B cell (primary cell): Measurements from ENCODE around the gene ARL6IP5. TPM values are rescaled to one million over a fixed set of nuclear protein-coding genes. Genes with fewer than 3 reads are reported as not detected.

Source experiments
- ATAC-seq: fragments of 200-7000 bp; cut with Tn5 transposase; one replicate; pipeline ENCODE4 v1.10.0; 2021; ENCODE audit warnings: low read depth, mild to moderate bottlenecking, moderate number of reproducible peaks, moderate library complexity
- CTCF ChIA-PET: fragments of 350-600 bp; sonication (Branson Sonifier 250); formaldehyde crosslinking; loops from one replicate; lab custom pipeline; 2021; ENCODE audit warnings: antibody characterized with exemption, inconsistent platforms; lab: Charles Lee
- POLR2A ChIA-PET: fragments of 350-600 bp; sonication (Branson Sonifier 250); formaldehyde crosslinking; loops from one replicate; lab custom pipeline; 2021; ENCODE audit warnings: antibody characterized with exemption; lab: Charles Lee
- DNase-seq: peaks from one replicate; pipeline ENCODE4 v3.0.0; 2013
- H2AFZ ChIP-seq: 2 replicates; pipeline ENCODE4 v1.6.1; 2012; ENCODE audit warnings: mild to moderate bottlenecking, low read depth, low read length; ENCODE audit not compliant: insufficient read depth, poor library complexity, severe bottlenecking
- H3K27ac ChIP-seq, 2 donors: 1 replicate in 1 of 2; 2 replicates in 1 of 2; pipeline ENCODE4 v1.5.1; 2012 to 2013; ENCODE audit warnings: low read length in 2 of 2, mild to moderate bottlenecking in 2 of 2, moderate library complexity in 1 of 2
- H3K27me3 ChIP-seq, 4 experiments: fragments of 200-600 bp in 1 of 4; sonication (generic) in 1 of 4; replicated peaks in 1 of 4; 1 replicate in 2 of 4; 2 replicates in 2 of 4; pipeline versions ENCODE4 v1.6.1 to v1.7.0; 2013 to 2016; ENCODE audit warnings: low read length in 3 of 4, mild to moderate bottlenecking in 2 of 4, mixed read lengths in 1 of 4, moderate library complexity in 1 of 4; ENCODE audit not compliant: insufficient read depth in 4 of 4, control insufficient read depth in 3 of 4; ENCODE audit errors: control extremely low read depth in 1 of 4
- H3K36me3 ChIP-seq, 2 experiments: replicated peaks in 1 of 2; 1 replicate in 1 of 2; 2 replicates in 1 of 2; pipeline versions ENCODE4 v1.6.1 to v1.7.1; 2013; ENCODE audit warnings: low read length in 1 of 2; ENCODE audit not compliant: insufficient read depth in 2 of 2, control insufficient read depth in 1 of 2; ENCODE audit errors: control extremely low read depth in 1 of 2, extremely low read depth in 1 of 2
- H3K4me1 ChIP-seq, 2 donors: fragments of 200-600 bp in 1 of 2; sonication (generic) in 1 of 2; 1 replicate in 1 of 2; 2 replicates in 1 of 2; pipeline versions ENCODE4 v1.5.1 to v1.6.1; 2013 to 2017; ENCODE audit warnings: low read length in 2 of 2; ENCODE audit not compliant: control insufficient read depth in 2 of 2, insufficient read depth in 2 of 2
- H3K4me2 ChIP-seq: replicated peaks from 2 replicates; pipeline ENCODE3; 2012; ENCODE audit warnings: mild to moderate bottlenecking, low read depth, low read length; ENCODE audit not compliant: poor library complexity, severe bottlenecking
- H3K4me3 ChIP-seq, 5 experiments: fragments of 200-600 bp in 1 of 5; sonication (generic) in 1 of 5; 1 replicate in 3 of 5; 2 replicates in 2 of 5; pipeline versions ENCODE4 v1.5.1 to v1.7.0; 2011 to 2016; ENCODE audit warnings: low read length in 4 of 5, mild to moderate bottlenecking in 4 of 5, low read depth in 2 of 5, control low read depth in 1 of 5, moderate library complexity in 1 of 5; ENCODE audit not compliant: insufficient read depth in 1 of 5; ENCODE audit errors: control extremely low read depth in 1 of 5, extremely low read depth in 1 of 5
- H3K79me2 ChIP-seq: fragments of 200-600 bp; sonication (generic); one replicate; pipeline ENCODE4 v1.6.0; 2016; ENCODE audit warnings: low read length; ENCODE audit not compliant: control insufficient read depth, insufficient read depth
- H3K9ac ChIP-seq: fragments of 200-600 bp; sonication (generic); 2 replicates; pipeline ENCODE4 v1.6.1; 2017; ENCODE audit warnings: mild to moderate bottlenecking, low read length, moderate library complexity
- H3K9me3 ChIP-seq, 3 donors: one replicate each; pipeline versions ENCODE4 v1.6.1 to v1.7.1; 2013; ENCODE audit warnings: low read length in 2 of 3; ENCODE audit not compliant: control insufficient read depth in 2 of 3, insufficient read depth in 1 of 3; ENCODE audit errors: control extremely low read depth in 1 of 3
- H4K20me1 ChIP-seq: 2 replicates; pipeline ENCODE4 v1.6.0; 2012; ENCODE audit warnings: mild to moderate bottlenecking, low read length; ENCODE audit not compliant: insufficient read depth, control insufficient read depth, poor library complexity, severe bottlenecking
- H3K27ac Mint-ChIP-seq: one replicate; pipeline ENCODE4 v1.8.0; 2021; ENCODE audit warnings: mixed read lengths
- H3K27me3 Mint-ChIP-seq: one replicate; pipeline ENCODE4 v1.8.0; 2021; ENCODE audit warnings: mixed read lengths
- H3K4me1 Mint-ChIP-seq: one replicate; pipeline ENCODE4 v1.8.0; 2021; ENCODE audit warnings: mixed read lengths
- H3K4me3 Mint-ChIP-seq: one replicate; pipeline ENCODE4 v1.8.0; 2021; ENCODE audit warnings: mixed read lengths
- H3K9me3 Mint-ChIP-seq: one replicate; pipeline ENCODE4 v1.8.0; 2022; ENCODE audit warnings: mixed read lengths; ENCODE audit not compliant: insufficient read depth
- CTCF ChIP-seq: fragments of 200-600 bp; IDR thresholded peaks from one replicate; pipeline ENCODE4 v1.8.0; 2022; ENCODE audit warnings: antibody characterized with exemption, mild to moderate bottlenecking
- EZH2 ChIP-seq: IDR thresholded peaks from 2 replicates; pipeline ENCODE4 v1.6.1; 2012; ENCODE audit warnings: borderline replicate concordance, low read depth, mild to moderate bottlenecking, moderate library complexity, low read length; ENCODE audit not compliant: insufficient read depth, poor library complexity, severe bottlenecking
- WGBS: methylation state at CpG from one replicate; pipeline ENCODE4 v1.1.5; 2013; ENCODE audit warnings: missing lambda C conversion rate; ENCODE audit not compliant: insufficient coverage; 5-methylcytosine and 5-hydroxymethylcytosine counted together
- intact Hi-C: fragments of 100-400 bp; cut with micrococcal nuclease; formaldehyde crosslinking; loops from one replicate; pipeline ENCODE4 v1.10.0; 2022
- polyA plus RNA-seq: library from polyadenylated mRNA; depleted of rRNA; stranded (reverse); fragments of >200 nt; gene quantifications from 2 replicates; pipeline ENCODE4 v1.2.3, GENCODE V29; 2012
- total RNA-seq, 2 donors: library from RNA; stranded (reverse); fragments of 120-200 nt in 1 of 2; gene quantifications; 1 replicate in 1 of 2; 2 replicates in 1 of 2; pipeline versions ENCODE4 v1.2.3 to v1.2.4, GENCODE V29; 2013 to 2022

The ARL6IP5 gene
- total and polyA plus RNA-seq, 2 donors (not counting 1 experiment from before 2014, with no cell fraction given) = 39.5 to 89.1 TPM

- Histone ChIP-seq H3K27me3 (no peaks in the 10 kb centered on the region), H3K79me2 (no peaks in the 10 kb centered on the region), H3K36me3 (no peaks in the 10 kb centered on the region), H3K4me2 (no peak overlapping the region), H3K27ac (no peak overlapping the region), H3K9ac (no peak overlapping the region), H3K9me3 (no peaks in the 10 kb centered on the region), H4K20me1 (no peaks in the 10 kb centered on the region), H3K4me3 (no peak overlapping the region), H2AFZ (no peak overlapping the region), H3K4me1 (no peaks in the 10 kb centered on the region)
- WGBS = 100% methylated on average over 2 of the region's 2 CpGs
- Mint-ChIP-seq H3K9me3 (no peaks in the 10 kb centered on the region), H3K27me3 (peaks cover 10% of the 10 kb centered on the region), H3K27ac (no peak overlapping the region), H3K4me3 (no peak overlapping the region), H3K4me1 (no peaks in the 10 kb centered on the region)
- TF ChIP-seq EZH2 (no peak), CTCF (no peak)
- DNase-seq (no peak), ATAC-seq (no peak)
- intact Hi-C loops = no loop called here
- ChIA-PET POLR2A (no interaction called here), CTCF (no interaction called here)
Observed at GRCh38 chr3:69126999-69127398, 42.3 kb downstream of the ARL6IP5 start.

GRCh38 chr3:69128509-69128908 is 43.8 kb downstream of the ARL6IP5 start:
- CTCF ChIA-PET = no interaction called here
- Mint-ChIP-seq H3K27me3 (peaks cover 10% of the 10 kb centered on the region), H3K27ac (no peak overlapping the region), H3K4me3 (no peak overlapping the region), H3K9me3 (no peaks in the 10 kb centered on the region), H3K4me1 (no peaks in the 10 kb centered on the region)
- TF ChIP-seq EZH2 (no peak), CTCF (no peak)
- H3K4me1 ChIP-seq = no peaks in the 10 kb centered on the region
- intact Hi-C loops = no loop called here
- no peaks in the 10 kb centered on the region for H3K9me3 ChIP-seq
- no peak overlapping the region for H3K27ac ChIP-seq
- H3K4me3 ChIP-seq = no peak overlapping the region
- POLR2A ChIA-PET = no interaction called here
- H3K36me3 ChIP-seq = no peaks in the 10 kb centered on the region
- ATAC-seq (no peak), DNase-seq (no peak)
- H3K79me2 ChIP-seq = no peaks in the 10 kb centered on the region
- H2AFZ ChIP-seq = no peak overlapping the region
- H3K4me2 ChIP-seq = no peak overlapping the region
- no peak overlapping the region for H3K9ac ChIP-seq
- H3K27me3 ChIP-seq = no peaks in the 10 kb centered on the region
- no peaks in the 10 kb centered on the region for H4K20me1 ChIP-seq
